ENCODE results near the gene REG4. TPM values are rescaled to one million over a fixed set of nuclear protein-coding genes. Genes with fewer than 3 reads are reported as not detected.

The REG4 gene
- total and polyA plus RNA-seq, 2 of the 13 experiments (the other 11 are each of a cell fraction or from before 2014, with no cell fraction given) = not detected

GRCh38 chr1:119805247-119805646 is 6.0 kb downstream of the REG4 start (continued):
- TF ChIP-seq ZBTB7B (CRISPR knock-in tag; IDR thresholded peaks at IDR 0.05) (peak; percentile 51; the same call in 1 of the 2 replicates), PAXIP1 (CRISPR knock-in tag; conservative IDR thresholded peaks at IDR 0.05) (peak; percentile 52), E2F5 (CRISPR knock-in tag; conservative IDR thresholded peaks at IDR 0.05) (no peak), EP300 (IDR thresholded peaks at IDR 0.05; ENCODE audit: low read depth in 2 of 2, low read length in 2 of 2) (peak in 1 of 2 experiments; percentile 45; a peak in 1 of 4 replicates), EP300 (CRISPR knock-in tag; IDR thresholded peaks at IDR 0.05; ENCODE audit: borderline replicate concordance) (no peak), XRCC5 (optimal IDR thresholded peaks at IDR 0.05; ENCODE audit: low read length) (no peak), HMG20A (CRISPR knock-in tag; IDR thresholded peaks at IDR 0.05; ENCODE audit: borderline replicate concordance) (no peak), ZSCAN31 (CRISPR knock-in tag; IDR thresholded peaks at IDR 0.05; ENCODE audit: low read depth) (0 out of 2 replicates have a peak, but pooled peaks have one; percentile 33), PCBP2 (optimal IDR thresholded peaks at IDR 0.05; ENCODE audit: low read depth, low read length, poor library complexity, severe bottlenecking) (no peak), YY1 (IDR thresholded peaks at IDR 0.05; ENCODE audit: insufficient read depth, insufficient replicate concordance, low read depth, low read length) (no peak)
- TF ChIP-seq, protein P1, sequence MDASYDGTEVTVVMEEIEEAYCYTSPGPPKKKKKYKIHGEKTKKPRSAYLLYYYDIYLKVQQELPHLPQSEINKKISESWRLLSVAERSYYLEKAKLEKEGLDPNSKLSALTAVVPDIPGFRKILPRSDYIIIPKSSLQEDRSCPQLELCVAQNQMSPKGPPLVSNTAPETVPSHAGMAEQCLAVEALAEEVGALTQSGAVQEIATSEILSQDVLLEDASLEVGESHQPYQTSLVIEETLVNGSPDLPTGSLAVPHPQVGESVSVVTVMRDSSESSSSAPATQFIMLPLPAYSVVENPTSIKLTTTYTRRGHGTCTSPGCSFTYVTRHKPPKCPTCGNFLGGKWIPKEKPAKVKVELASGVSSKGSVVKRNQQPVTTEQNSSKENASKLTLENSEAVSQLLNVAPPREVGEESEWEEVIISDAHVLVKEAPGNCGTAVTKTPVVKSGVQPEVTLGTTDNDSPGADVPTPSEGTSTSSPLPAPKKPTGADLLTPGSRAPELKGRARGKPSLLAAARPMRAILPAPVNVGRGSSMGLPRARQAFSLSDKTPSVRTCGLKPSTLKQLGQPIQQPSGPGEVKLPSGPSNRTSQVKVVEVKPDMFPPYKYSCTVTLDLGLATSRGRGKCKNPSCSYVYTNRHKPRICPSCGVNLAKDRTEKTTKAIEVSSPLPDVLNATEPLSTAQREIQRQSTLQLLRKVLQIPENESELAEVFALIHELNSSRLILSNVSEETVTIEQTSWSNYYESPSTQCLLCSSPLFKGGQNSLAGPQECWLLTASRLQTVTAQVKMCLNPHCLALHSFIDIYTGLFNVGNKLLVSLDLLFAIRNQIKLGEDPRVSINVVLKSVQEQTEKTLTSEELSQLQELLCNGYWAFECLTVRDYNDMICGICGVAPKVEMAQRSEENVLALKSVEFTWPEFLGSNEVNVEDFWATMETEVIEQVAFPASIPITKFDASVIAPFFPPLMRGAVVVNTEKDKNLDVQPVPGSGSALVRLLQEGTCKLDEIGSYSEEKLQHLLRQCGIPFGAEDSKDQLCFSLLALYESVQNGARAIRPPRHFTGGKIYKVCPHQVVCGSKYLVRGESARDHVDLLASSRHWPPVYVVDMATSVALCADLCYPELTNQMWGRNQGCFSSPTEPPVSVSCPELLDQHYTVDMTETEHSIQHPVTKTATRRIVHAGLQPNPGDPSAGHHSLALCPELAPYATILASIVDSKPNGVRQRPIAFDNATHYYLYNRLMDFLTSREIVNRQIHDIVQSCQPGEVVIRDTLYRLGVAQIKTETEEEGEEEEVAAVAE (CRISPR knock-in tag; IDR thresholded peaks at IDR 0.05; ENCODE audit: borderline replicate concordance) = no peak

All from HepG2 (cell line).